ENCODE data around the gene GSN.

DNA sequence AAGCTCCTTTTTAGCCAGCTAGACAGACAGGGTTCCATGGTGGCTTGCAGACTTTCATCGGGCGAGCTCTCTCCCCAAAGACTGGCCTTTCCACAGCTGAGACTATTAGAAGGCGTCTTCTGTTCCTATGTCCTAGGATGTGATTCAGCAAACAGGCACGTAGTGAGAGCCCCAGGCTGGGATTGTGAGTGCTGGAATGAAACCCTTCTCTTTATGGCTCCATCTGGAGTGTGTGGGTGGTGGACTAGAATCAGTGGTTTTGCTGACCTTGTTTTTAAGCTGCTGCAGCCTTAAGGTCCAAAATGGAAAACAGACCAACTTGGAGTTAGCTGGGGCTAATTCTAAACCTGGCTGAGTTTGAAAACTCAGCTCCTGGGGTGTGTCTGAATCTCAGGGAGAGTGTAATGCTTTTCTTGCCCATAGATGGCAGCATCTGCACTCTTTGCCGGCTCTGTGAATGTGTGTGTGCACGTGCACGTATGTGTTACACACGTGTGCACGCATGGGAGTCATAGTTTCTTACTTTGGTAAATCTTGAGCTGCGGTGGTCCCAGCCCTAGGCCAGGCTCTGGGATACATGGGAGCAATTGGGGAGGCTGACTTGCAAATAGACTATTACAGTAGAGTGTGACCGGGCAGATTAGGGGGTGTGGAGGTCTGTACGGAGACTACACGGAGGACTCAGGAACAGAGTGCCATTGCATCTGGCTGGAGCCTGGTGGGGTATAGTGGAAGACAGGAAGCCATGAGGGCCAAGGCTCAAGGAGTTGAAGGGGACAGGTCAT lies 10.7 kb downstream of the GSN start:
- TF ChIP-seq, protein P1, sequence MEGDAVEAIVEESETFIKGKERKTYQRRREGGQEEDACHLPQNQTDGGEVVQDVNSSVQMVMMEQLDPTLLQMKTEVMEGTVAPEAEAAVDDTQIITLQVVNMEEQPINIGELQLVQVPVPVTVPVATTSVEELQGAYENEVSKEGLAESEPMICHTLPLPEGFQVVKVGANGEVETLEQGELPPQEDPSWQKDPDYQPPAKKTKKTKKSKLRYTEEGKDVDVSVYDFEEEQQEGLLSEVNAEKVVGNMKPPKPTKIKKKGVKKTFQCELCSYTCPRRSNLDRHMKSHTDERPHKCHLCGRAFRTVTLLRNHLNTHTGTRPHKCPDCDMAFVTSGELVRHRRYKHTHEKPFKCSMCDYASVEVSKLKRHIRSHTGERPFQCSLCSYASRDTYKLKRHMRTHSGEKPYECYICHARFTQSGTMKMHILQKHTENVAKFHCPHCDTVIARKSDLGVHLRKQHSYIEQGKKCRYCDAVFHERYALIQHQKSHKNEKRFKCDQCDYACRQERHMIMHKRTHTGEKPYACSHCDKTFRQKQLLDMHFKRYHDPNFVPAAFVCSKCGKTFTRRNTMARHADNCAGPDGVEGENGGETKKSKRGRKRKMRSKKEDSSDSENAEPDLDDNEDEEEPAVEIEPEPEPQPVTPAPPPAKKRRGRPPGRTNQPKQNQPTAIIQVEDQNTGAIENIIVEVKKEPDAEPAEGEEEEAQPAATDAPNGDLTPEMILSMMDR (IDR thresholded peaks at IDR 0.05): peak; percentile 55 to 96 (median 85)
- TF ChIP-seq POLR2A (IDR thresholded peaks at IDR 0.05): no peak

Data from Peyer's patch (tissue), 4 donors.